IMR-90 (cell line): ENCODE results near the gene RNASEH2B. TPM values are rescaled to one million over a fixed set of nuclear protein-coding genes. Genes with fewer than 3 reads are reported as not detected.

Source experiments
- ATAC-seq: fragments of 200-7000 bp; cut with Tn5 transposase; 2 replicates; pipeline ENCODE4 v1.9.1; 2020; ENCODE audit warnings: low read depth, mild to moderate bottlenecking, moderate library complexity
- BruUV-seq: library from RNA; stranded (reverse); fragments of 400-500 nt; replicated peaks from 2 replicates; lab custom pipeline; 2021; lab: Mats Ljungman, UMichigan
- CTCF ChIA-PET: fragments of 300-600 bp; formaldehyde crosslinking; extraction: SDS; loops from one replicate; lab custom pipeline; 2021; ENCODE audit warnings: antibody characterized with exemption; lab: Yijun Ruan, JAX
- POLR2A ChIA-PET: fragments of 300-600 bp; sonication (Branson Sonifier 250); formaldehyde crosslinking; loops from one replicate; lab custom pipeline; 2022; ENCODE audit warnings: antibody characterized with exemption; ENCODE audit not compliant: unreplicated experiment; lab: Charles Lee
- DNase-seq: peaks from one replicate; pipeline ENCODE4 v3.0.0; 2013
- H2AFZ ChIP-seq: replicated peaks from 2 replicates; pipeline ENCODE3; 2013; ENCODE audit warnings: low read length, mild to moderate bottlenecking; ENCODE audit not compliant: poor library complexity
- H2AK5ac ChIP-seq: 2 replicates; pipeline ENCODE4 v1.6.1; 2013; ENCODE audit warnings: low read depth, low read length, inconsistent platforms
- H2AK9ac ChIP-seq: replicated peaks from 2 replicates; pipeline ENCODE3; 2013; ENCODE audit warnings: mild to moderate bottlenecking, low read depth, low read length, moderate library complexity; ENCODE audit not compliant: poor library complexity
- H2BK120ac ChIP-seq: 2 replicates; pipeline ENCODE4 v1.6.1; 2013; ENCODE audit warnings: low read depth, low read length, inconsistent platforms
- H2BK15ac ChIP-seq: 3 replicates; pipeline ENCODE4 v1.6.1; 2013; ENCODE audit warnings: low read depth, low read length, inconsistent platforms
- H2BK20ac ChIP-seq: 2 replicates; pipeline ENCODE4 v1.6.1; 2013; ENCODE audit warnings: low read depth, mild to moderate bottlenecking, inconsistent platforms, low read length, moderate library complexity
- H2BK5ac ChIP-seq: 2 replicates; pipeline ENCODE4 v1.6.1; 2013; ENCODE audit warnings: mild to moderate bottlenecking, low read depth, low read length, inconsistent platforms; ENCODE audit not compliant: poor library complexity, severe bottlenecking
- H3K14ac ChIP-seq: replicated peaks from 2 replicates; pipeline ENCODE4 v1.6.1; 2013; ENCODE audit warnings: low read depth, low read length, inconsistent platforms
- H3K18ac ChIP-seq: 2 replicates; pipeline ENCODE4 v1.6.1; 2013; ENCODE audit warnings: low read depth, low read length, control low read depth
- H3K23ac ChIP-seq: 2 replicates; pipeline ENCODE4 v1.6.1; 2013; ENCODE audit warnings: low read depth, low read length, inconsistent platforms
- H3K27ac ChIP-seq: 2 replicates; pipeline ENCODE4 v1.5.1; 2013; ENCODE audit warnings: mild to moderate bottlenecking, control low read depth, low read length; ENCODE audit not compliant: insufficient read depth
- H3K27me3 ChIP-seq: 2 replicates; pipeline ENCODE4 v1.6.1; 2013; ENCODE audit warnings: low read length; ENCODE audit not compliant: control insufficient read depth, insufficient read depth
- H3K36me3 ChIP-seq: 2 replicates; pipeline ENCODE4 v1.6.1; 2013; ENCODE audit warnings: low read length, mixed read lengths; ENCODE audit not compliant: control insufficient read depth, insufficient read depth
- H3K4ac ChIP-seq: 2 replicates; pipeline ENCODE4 v1.6.1; 2013; ENCODE audit warnings: low read depth, low read length, inconsistent platforms
- H3K4me1 ChIP-seq: 2 replicates; pipeline ENCODE4 v1.6.1; 2013; ENCODE audit warnings: low read length, mixed read lengths; ENCODE audit not compliant: control insufficient read depth, insufficient read depth
- H3K4me2 ChIP-seq: 2 replicates; pipeline ENCODE4 v1.6.1; 2013; ENCODE audit warnings: low read depth, mild to moderate bottlenecking, control low read depth, low read length, moderate library complexity
- H3K4me3 ChIP-seq: 2 replicates; pipeline ENCODE4 v1.5.1; 2013; ENCODE audit warnings: low read depth, mild to moderate bottlenecking, control low read depth, low read length, moderate library complexity; ENCODE audit not compliant: insufficient read depth
- H3K56ac ChIP-seq: 2 replicates; pipeline ENCODE4 v1.6.1; 2013; ENCODE audit warnings: low read length, inconsistent platforms; ENCODE audit not compliant: insufficient read depth; ENCODE audit errors: extremely low read depth
- H3K79me1 ChIP-seq, 2 experiments: 2 replicates each; pipeline ENCODE4 v1.6.1; 2013; ENCODE audit warnings: low read length in 2 of 2, inconsistent platforms in 1 of 2, low read depth in 1 of 2
- H3K9ac ChIP-seq: 2 replicates; pipeline ENCODE4 v1.6.1; 2013; ENCODE audit warnings: low read depth, low read length, control low read depth
- H3K9me1 ChIP-seq: 2 replicates; pipeline ENCODE4 v1.6.1; 2013; ENCODE audit warnings: low read length, inconsistent platforms; ENCODE audit not compliant: insufficient read depth
- H3K9me3 ChIP-seq: 2 replicates; pipeline ENCODE4 v1.6.1; 2013; ENCODE audit warnings: low read length; ENCODE audit not compliant: control insufficient read depth, insufficient read depth
- H4K20me1 ChIP-seq: 2 replicates; pipeline ENCODE4 v1.6.1; 2013; ENCODE audit warnings: low read length, inconsistent platforms; ENCODE audit not compliant: insufficient read depth
- H4K5ac ChIP-seq: 2 replicates; pipeline ENCODE4 v1.6.1; 2013; ENCODE audit warnings: mild to moderate bottlenecking, low read depth, low read length, control low read depth
- H4K8ac ChIP-seq, 2 experiments: 2 replicates each; pipeline ENCODE4 v1.6.1; 2013; ENCODE audit warnings: low read depth in 2 of 2, low read length in 2 of 2, control low read depth in 1 of 2, inconsistent platforms in 1 of 2
- H4K91ac ChIP-seq: 2 replicates; pipeline ENCODE4 v1.6.1; 2013; ENCODE audit warnings: low read depth, low read length, inconsistent platforms; ENCODE audit not compliant: insufficient read depth
- CTCF ChIP-seq: conservative IDR thresholded peaks from 2 replicates; pipeline ENCODE4 v1.5.1; 2012; ENCODE audit warnings: mild to moderate bottlenecking, low read depth, low read length, improper control_type of control experiment
- MAZ ChIP-seq: IDR thresholded peaks from 2 replicates; pipeline ENCODE4 v1.6.1; 2012; ENCODE audit warnings: low read depth, mild to moderate bottlenecking, low read length, improper control_type of control experiment, moderate library complexity, borderline replicate concordance
- RCOR1 ChIP-seq: IDR thresholded peaks from 2 replicates; pipeline ENCODE4 v1.6.1; 2012; ENCODE audit warnings: mild to moderate bottlenecking, low read length, improper control_type of control experiment; ENCODE audit not compliant: insufficient replicate concordance
- WGBS, 2 experiments: methylation state at CpG; one replicate each; pipeline versions ENCODE4 v1.1.5 to v1.1.7; 2013; ENCODE audit warnings: missing lambda C conversion rate in 2 of 2; ENCODE audit not compliant: insufficient read length in 1 of 2; ENCODE audit errors: extremely low coverage in 2 of 2; 5-methylcytosine and 5-hydroxymethylcytosine counted together
- dilution Hi-C: fragments of 300-500 bp; cut with HindIII; formaldehyde crosslinking; loops from one replicate; pipeline ENCODE4 v1.14.3; 2018; ENCODE audit warnings: low sequenced_read_pairs; ENCODE audit not compliant: unreplicated experiment
- in situ Hi-C: fragments of 300-500 bp; cut with MboI; formaldehyde crosslinking; loops from 3 replicates; pipeline ENCODE4 v1.14.3; 2019; ENCODE audit warnings: low sequenced_read_pairs, inconsistent platforms, mixed read lengths
- intact Hi-C: fragments of 100-400 bp; cut with micrococcal nuclease; formaldehyde crosslinking; loops from 2 replicates; pipeline ENCODE4 v1.10.0; 2022
- polyA plus RNA-seq, 3 experiments: library from polyadenylated mRNA; depleted of rRNA; stranded (reverse); fragments of >200 nt; gene quantifications; 2 replicates each; pipeline ENCODE4 v1.2.3, GENCODE V29; 2012; ENCODE audit warnings: low replicate concordance in 1 of 3
- total RNA-seq: library from RNA; depleted of rRNA; stranded (reverse); fragments of >200 nt; gene quantifications from 2 replicates; pipeline ENCODE4 v1.2.3, GENCODE V29; 2012

RNASEH2B gene
- total and polyA plus RNA-seq, 2 of the 4 experiments (the other 2 are of a cell fraction) = 11.2 to 14.2 TPM

GRCh38 chr13:50898338-50898737 is 11.3 kb upstream of the RNASEH2B start:
- H4K5ac ChIP-seq = no peak overlapping the region
- intact Hi-C loops = no loop called here
- H2AK5ac ChIP-seq = no peak overlapping the region
- no peak overlapping the region for H2AFZ ChIP-seq
- H3K9me3 ChIP-seq = no peaks in the 10 kb centered on the region
- no peak overlapping the region for H2BK5ac ChIP-seq
- H2BK15ac ChIP-seq = no peak overlapping the region
- no peak overlapping the region for H2BK20ac ChIP-seq
- H4K20me1 ChIP-seq = no peaks in the 10 kb centered on the region
- TF ChIP-seq RCOR1 (no peak), MAZ (no peak), CTCF (no peak)
- H3K27me3 ChIP-seq = no peaks in the 10 kb centered on the region; the same call in none of the 2 replicates
- no peak overlapping the region for H3K9ac ChIP-seq
- H3K14ac ChIP-seq = no peak overlapping the region
- H4K91ac ChIP-seq = no peak overlapping the region
- H3K56ac ChIP-seq = no peak overlapping the region
- H3K4me1 ChIP-seq = no peaks in the 10 kb centered on the region
- H3K18ac ChIP-seq = no peak overlapping the region
- CTCF ChIA-PET = no interaction called here
- H3K23ac ChIP-seq = no peak overlapping the region
- no peak overlapping the region for H3K4me2 ChIP-seq
- no peak overlapping the region for H2BK120ac ChIP-seq
- ATAC-seq (no peak), DNase-seq (no peak)
- no peaks in the 10 kb centered on the region for H3K79me1 ChIP-seq
- no peaks in the 10 kb centered on the region for H3K9me1 ChIP-seq
- dilution Hi-C loops = no loop called here
- POLR2A ChIA-PET = no interaction called here
- no peak overlapping the region for H4K8ac ChIP-seq
- no CpG with 5 or more reads among the region's 1 CpG for WGBS, 2 experiments
- BruUV-seq = no TSS peak
- no peaks in the 10 kb centered on the region for H3K36me3 ChIP-seq
- no peak overlapping the region for H2AK9ac ChIP-seq
- H3K27ac ChIP-seq = no peak overlapping the region
- H3K4ac ChIP-seq = no peak overlapping the region
- no peak overlapping the region for H3K4me3 ChIP-seq
- in situ Hi-C loops = no loop called here
